ENCODE measurements around the gene PSMD5.

PSMD5 gene

GRCh38 chr9:120842685-120843485, at the start of gene PSMD5:
TSS of gene PSMD5 (minus strand) at chr9:120842922. CDS start at chr9:120842909, 13 bp downstream.
- DNase-seq (ENCODE audit: low spot score) = peak; percentile 97

- DNase-seq (ENCODE audit: low spot score) = no peak
Measured at GRCh38 chr9:120891884-120892747, 49.4 kb upstream of the PSMD5 start.

GRCh38 chr9:120891245-120891883, 48.6 kb upstream of the PSMD5 start:
- no peak for DNase-seq (ENCODE audit: low spot score)

- no peak for DNase-seq (ENCODE audit: low spot score)
Measured at GRCh38 chr9:120890320-120891244, 47.9 kb upstream of the PSMD5 start.

GRCh38 chr9:120889606-120890271, 47.0 kb upstream of the PSMD5 start:
- DNase-seq (ENCODE audit: low spot score) = no peak

GRCh38 chr9:120888626-120889025, 45.9 kb upstream of the PSMD5 start:
- no peak for DNase-seq (ENCODE audit: low spot score)

- peak; percentile 71 for DNase-seq (ENCODE audit: low spot score)
Measured at GRCh38 chr9:120886490-120886967, 43.8 kb upstream of the PSMD5 start.

- DNase-seq (ENCODE audit: low spot score) = no peak
Measured at GRCh38 chr9:120885958-120886357, 43.2 kb upstream of the PSMD5 start.

- DNase-seq (ENCODE audit: low spot score) = no peak
Measured at GRCh38 chr9:120885457-120885856, 42.7 kb upstream of the PSMD5 start.

- DNase-seq (ENCODE audit: low spot score) = no peak
Measured at GRCh38 chr9:120883608-120883996, 40.9 kb upstream of the PSMD5 start.

- DNase-seq (ENCODE audit: low spot score) = no peak
Measured at GRCh38 chr9:120882935-120883607, 40.3 kb upstream of the PSMD5 start.

GRCh38 chr9:120879446-120879845, 36.7 kb upstream of the PSMD5 start:
- DNase-seq (ENCODE audit: low spot score) = no peak

GRCh38 chr9:120878188-120879130, 35.7 kb upstream of the PSMD5 start:
- no peak for DNase-seq (ENCODE audit: low spot score)

GRCh38 chr9:120877276-120878034, 34.7 kb upstream of the PSMD5 start:
- DNase-seq (ENCODE audit: low spot score) = peak; percentile 66

GRCh38 chr9:120876842-120877240, 34.1 kb upstream of the PSMD5 start, which contains the start of gene PHF19:
TSS of gene PHF19 (minus strand) at chr9:120877188. CDS start at chr9:120874741, 2,447 bp downstream.
- peak; percentile 75 for DNase-seq (ENCODE audit: low spot score)

- DNase-seq (ENCODE audit: low spot score) = peak; percentile 94
Measured at GRCh38 chr9:120875954-120876841, 33.5 kb upstream of the PSMD5 start.

GRCh38 chr9:120875643-120875953, 32.9 kb upstream of the PSMD5 start:
- DNase-seq (ENCODE audit: low spot score) = no peak

Measured in hepatic stellate cell (primary cell).